ENCODE results near the gene CCDC182.

Gene CCDC182

DNA sequence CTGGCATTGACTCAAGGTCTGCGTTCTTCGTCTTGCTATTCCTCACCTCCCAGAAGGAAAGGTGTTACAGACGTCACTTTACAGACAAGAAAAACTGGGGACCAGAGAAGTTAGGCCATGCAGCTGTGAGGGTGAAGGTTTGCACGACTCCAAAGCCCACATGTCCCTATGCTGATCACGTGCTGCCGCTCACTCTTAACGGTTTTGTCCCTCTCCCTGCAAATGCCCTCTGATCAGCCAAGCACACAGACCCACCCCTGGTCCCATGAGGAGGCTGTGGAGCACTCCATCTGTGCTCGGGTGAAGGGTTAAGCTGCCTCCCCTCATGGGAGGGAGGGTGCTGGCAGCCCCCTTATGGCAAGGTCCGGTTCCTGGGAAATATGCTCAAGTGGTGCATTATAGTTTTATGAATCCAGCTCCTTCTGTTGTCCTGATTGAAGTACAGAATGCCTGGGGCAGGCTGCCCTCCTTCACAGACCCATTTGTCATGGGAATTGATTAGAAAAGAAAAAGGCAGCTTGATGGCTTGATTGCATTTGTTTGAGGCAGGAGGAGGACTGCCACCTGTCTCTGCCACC is 18.8 kb downstream of the CCDC182 start:
- no peak for DNase-seq

DNA sequence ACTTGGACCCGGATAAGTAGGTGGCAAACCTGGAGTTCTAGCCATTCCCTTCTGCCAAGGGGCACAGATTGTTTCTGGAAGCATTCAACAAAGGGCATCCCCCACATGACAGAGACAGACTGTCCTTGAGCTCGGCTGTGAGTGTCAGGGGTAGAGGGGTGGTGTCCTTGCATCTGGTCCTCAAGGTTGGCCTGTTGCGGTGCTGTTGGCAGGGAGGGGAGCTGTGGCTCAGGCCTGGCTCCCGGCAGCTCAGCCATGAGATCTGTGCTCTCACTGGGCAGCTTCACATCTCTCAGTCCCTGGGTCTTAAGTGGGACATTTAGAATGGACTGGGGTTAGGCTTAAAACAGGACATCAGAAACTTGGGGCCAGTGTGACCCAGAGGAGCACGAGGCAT is 20.4 kb downstream of the CCDC182 start:
- no peak for DNase-seq

DNA sequence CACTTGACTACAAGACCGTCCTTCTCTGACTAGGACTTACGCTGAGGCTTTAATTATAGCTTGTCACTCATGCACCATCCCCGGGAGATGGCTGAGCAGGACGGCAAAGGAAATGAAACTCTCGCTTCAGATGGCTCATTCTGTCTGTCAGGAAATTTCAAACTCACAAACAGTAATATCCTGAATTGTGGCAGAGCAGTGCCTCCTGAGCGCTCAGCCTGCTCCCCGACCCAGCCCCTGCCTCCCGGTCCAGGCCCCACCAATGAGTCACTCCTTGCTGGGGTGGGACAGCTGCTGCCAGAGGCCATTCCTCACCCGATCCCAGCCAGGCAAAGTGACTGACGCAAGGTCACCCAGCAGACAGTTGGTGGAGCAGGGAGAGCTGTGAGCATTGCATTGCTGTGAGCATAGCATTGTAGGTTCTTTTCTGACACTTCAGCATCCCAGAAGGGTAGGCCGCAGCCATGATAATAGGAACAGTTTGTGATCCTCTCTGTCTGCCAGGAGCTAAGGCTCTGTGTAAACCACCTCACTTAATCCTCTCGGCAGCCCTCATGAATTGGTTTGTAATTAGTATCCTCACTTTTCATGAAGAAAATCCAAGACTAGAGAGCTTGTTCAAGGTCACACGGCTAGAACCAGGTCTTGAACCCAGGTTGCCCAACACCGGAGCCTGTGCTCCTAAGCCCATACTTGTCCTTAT is 20.9 kb downstream of the CCDC182 start:
- no peak for DNase-seq

DNA sequence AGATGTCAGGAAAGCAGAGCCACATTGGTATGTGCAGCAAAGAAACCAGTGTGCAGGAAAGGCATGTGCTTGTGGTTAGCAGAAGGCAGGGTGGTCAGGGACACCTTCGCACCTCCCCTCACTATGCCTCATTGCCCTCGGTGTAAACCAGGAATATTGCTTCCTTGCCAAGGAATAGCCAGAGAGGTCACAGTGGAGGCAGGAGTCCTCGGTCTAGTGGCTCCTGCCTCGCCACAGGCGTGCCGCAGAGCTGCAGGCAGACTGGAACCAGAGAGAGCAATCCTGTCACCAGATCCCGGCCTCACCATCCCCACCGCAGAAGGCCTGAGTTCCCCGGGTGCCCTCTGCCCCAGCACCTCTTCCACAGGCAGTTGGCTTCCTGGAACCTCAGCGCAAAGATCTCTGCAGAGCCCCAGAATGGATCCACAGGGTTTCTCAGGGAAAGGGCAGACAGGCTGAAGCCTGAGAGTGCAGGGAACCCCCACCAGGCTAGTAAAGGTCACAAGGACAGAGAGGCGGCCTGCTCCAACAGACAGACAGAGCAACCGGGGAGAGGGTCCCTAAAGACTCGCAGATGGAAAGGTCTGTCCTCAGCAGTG is 21.6 kb downstream of the CCDC182 start:
- DNase-seq = no peak

DNA sequence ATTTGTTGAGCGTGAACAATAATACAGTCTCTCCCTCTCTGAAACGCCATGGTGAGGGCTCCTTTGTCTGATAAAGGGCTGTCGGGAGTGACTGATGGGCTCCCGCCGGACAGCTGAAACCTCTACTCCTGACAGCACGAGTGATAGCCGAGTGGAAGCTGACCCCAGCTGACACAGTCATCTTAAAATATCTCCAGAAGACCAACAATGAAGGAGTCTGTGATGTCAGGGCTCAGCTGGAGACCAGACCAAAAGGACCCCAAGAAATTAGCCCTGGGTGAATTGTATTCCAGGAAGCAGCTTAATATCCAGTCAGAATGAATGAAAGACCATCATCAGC is 22.4 kb downstream of the CCDC182 start:
- no peak for DNase-seq

DNA sequence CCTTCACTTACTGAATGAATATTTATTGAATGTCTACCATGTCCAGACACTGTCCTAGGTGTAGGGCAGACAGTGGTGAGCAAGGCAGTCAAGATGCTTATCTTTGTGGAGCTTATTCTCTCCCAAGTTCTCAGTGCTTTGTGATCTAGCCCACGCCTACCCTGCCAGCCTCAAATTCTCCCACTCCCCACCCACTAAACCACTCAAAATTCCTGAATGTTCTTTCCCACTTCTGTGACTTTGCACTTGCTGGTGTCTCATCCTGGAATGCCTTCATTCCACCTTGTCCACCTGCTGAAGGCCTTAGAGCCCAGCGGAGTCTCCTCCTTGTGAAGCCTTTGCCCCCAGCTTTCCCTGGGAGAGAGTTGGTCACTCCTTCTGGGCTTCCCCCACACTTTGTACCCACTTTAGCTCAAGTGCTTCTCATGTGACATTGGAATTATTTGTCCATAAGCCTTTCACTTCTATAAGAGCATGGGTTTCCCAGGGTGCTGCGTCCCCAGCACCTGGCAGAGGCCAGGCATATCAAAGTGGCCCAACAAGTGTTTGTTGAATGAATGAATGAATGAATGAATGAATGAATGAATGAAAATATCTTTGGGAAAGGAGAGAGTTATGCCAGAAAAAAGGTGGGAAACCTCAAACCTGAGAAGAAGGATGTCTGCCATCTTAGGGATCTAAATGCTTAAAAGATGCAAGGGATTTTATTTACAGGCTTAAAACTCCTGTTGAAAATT is 23.0 kb downstream of the CCDC182 start:
- DNase-seq = no peak

DNA sequence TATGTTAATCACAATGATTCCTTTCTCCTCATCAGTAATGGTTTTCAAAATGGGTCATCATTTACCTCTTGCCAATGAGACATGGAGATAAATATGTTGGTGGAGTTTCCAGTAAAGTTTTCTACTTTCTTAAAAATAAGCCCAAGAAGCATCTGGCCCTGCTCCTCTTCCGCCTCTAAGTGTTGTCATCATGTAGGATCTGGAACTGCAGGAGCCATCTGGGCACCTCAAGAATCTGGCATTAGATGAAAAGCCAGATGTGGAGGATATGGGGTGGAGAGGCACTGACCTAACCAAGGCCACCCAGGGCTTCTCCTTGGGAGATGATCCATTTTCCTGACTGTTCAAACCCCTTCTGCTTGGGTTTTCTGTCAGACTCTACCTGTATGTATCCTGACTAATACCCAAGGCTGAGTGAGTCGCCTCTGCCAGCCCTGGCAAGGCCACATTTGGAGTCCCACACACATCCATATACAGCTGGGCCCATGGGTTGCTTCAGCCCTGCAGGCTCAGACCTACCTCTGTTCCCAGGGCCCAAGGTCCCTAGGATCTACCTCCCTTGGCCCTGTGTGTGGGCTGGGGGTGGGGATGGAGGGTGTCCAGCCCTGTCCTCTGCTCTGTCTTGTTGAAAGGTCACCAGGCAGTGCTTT is 24.6 kb downstream of the CCDC182 start:
- DNase-seq = no peak

DNA sequence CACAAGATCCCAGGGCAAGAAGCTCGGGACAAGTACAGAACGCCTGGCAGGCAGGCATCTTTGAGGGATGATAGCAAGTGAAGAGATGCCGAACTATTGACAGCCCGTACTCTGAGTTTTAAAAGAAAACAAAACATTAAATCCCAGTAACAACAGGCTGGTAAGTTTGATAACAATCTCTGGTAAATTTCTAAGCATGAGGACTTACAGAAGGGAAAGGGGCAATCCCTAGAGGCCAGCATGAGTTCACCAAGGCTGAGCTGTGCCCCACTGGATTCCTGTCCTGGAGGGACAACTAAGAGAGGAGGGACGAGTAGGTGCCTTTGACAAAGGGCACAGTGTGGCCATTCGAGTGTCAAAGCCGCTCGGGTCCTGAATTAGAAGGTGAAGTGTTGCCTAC is 26.2 kb downstream of the CCDC182 start:
- no peak for DNase-seq

DNA sequence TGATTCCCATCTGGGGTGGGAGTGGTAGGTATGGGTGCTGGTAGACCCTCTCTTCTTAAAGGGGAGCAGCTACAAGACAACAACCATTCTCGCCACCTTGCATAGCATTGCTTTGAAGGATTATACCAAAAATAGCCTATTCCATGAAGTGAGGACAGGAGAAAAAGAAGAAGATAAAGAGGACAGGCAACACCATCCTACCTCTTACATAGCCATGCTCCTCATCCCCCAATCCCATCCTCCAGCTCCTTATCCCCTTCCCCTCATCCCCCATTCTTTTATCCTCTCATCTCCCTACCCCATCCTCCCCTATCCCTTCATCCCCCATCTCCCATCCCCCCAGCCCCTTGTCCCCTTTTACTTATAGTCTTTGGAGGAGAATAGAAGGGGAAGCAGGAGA is 29.1 kb downstream of the CCDC182 start:
- DNase-seq = no peak

DNA sequence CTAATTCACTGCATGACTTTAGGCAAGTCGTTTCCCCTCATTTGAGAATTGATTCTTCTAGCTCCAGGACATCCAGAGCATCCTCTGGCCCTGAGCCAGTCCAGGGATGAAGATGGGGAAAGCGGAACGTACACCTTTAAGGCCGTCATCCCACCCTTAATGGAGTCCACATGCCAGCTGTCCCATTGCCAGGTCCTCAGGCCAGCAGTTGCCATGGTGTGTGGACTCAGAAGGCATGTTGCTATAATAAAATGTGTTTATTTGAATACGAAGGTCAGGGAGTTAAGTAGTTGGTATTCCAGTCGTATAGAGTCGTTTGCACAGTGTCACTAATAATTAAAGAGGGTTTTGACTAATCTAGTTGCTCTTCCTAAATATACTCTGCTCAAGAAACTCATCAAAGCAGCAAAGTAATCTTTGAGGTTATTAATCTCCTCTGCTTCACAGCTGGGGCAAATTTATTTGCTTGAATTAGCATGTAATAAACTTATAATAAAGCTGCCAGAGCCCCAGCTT is 30.4 kb downstream of the CCDC182 start:
- no peak for DNase-seq

DNA sequence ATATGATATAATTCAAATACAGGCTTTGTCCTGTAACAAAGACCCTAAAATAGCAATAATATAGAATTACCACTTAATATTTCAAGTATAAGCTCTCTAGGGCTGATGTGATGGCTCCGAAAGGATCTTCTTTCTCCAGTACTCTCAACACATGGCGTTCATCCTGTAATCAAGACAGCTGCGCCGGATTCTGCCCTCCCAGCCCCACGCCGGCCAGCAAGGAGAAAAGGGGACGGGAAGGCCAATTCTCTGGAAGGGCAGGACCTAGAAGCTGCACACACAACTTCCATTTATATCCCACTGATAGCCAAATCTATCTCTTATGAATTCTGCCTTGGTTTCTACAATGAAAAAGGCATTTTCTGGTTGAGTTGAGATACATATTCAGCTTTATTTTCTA is 32.0 kb downstream of the CCDC182 start:
- no peak for DNase-seq

DNA sequence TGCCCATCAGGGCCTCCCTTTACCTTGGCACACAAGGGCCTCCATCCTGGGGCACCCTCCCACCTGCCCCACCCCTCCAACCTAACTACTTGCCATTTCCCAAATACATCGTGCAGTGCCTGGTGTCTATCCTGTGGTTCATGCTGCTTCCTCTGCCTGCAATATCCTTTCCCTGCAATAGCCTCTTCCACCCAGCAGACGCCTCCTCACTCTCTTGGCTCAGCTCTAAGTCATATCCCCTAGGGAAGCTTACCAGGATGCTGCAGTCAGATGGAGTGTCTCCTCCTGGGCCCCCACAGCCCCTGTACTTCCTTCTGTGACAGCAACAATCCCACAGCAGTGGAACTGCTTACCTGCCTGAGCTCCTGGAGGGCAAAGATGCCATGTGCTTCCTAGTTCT is 36.7 kb downstream of the CCDC182 start:
- DNase-seq = peak; percentile 40

DNA sequence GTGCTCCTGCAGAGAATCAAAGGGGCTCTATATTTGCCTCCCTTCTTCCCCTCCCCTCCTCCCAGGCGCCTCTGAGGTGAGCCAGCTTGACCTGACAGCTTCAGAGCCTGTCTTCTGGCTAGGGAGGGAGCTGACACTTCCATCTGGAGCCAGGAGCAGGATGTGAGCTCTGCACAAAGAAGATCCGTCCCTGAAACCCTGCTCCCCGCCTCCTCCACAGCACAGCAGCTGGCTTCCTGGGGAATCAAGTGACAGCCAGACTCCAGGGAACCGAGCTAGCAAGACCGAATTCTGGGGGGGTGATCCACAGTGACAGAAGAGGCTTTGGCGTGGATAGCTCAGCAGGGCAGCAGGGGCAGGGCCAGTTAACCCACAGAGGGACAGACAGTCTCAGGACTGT is 37.2 kb downstream of the CCDC182 start:
- peak; percentile 81 for DNase-seq

DNA sequence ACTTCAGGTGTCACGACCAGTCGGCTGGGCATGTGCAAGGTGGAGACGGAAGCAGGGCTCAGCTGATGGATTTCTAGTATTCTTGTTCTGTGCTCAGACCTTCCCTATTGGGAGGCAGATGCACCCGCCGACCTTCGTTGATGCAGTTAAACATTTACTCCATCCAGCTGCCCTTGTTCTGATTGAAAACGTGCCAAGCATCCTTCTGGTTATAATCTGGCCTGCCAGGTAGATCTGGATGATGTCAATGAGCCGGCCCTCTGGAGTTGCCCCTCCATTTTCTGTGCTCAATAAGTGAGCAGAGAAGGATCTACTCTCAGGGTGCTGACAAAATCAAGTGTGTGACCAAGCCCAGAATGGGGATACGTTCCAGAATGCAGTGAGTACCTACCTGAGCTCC is 38.3 kb downstream of the CCDC182 start:
- DNase-seq = no peak

DNA sequence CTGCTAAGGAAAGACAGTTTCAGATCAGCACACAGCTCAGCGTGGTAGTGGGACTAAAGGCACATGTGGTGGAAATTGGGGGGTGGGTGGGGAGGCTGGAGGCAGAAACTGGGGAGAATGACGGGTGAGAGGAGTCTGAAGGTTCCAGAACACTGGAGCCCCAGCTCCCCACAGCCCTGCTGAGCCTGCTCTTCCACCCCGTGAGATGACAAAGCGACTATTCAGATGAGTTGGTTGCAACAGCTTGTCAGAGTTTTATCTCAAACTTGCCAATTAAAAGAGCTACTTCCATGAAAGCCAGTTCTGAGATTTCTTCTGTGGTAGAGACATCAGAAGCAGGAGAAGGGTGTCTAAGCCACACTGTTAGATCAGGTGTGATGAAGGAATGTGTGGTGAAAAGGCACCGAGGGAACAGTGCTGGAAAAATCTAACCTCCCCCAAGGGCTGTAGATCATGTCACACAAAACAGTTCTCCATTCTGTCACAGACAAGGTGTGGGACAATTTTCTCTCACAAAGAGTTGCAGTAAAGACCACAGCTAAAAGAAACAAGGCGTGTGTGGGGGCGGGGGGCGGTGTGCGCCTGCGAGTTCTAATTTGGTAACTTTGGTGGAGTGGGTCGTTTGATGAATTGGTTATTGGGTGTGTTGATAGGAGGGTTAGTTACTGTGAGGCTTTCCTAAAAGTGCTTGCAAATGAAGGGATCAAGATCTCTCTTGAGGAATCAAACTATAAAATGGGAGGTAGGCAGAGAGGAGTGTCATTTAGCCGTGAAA is 39.0 kb downstream of the CCDC182 start:
- DNase-seq = no peak

DNA sequence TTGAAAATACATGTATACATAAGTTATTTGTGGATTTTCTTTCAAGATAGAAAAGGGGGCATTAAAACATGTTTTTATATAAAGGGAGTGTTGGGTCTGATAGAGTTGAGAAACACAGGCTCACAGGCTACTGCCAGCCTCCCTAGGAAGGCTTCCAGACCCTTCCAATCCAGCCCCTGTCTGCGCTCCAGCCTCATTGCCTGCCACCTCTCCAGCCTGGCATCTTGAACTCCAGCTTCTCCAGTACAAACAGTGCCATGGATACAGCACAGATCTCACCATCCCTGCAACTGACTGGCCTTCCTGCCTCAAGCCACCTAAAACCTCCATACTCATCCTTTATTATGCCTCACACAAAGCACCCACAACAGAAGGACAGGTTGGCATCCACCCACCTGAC is 40.7 kb downstream of the CCDC182 start:
- no peak for DNase-seq

DNA sequence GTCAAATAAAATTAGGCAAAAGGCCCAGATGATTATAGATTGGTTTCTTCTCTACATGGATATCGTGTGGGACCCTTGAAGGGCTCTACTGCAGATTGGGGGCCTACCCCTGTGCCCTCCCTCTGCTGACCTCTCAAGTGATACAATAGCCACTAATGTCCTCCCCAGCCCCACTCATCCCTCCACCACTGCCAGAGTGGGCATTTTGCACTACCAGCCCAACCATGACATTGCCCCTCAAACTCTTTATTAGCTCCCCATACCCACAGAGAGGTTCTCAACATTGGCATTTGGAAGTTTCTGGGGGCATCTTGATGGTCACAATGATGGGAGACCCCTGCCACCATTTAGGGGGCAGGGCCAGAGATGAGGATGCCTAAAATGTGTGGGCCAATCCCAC is 41.8 kb downstream of the CCDC182 start:
- no peak for DNase-seq

DNA sequence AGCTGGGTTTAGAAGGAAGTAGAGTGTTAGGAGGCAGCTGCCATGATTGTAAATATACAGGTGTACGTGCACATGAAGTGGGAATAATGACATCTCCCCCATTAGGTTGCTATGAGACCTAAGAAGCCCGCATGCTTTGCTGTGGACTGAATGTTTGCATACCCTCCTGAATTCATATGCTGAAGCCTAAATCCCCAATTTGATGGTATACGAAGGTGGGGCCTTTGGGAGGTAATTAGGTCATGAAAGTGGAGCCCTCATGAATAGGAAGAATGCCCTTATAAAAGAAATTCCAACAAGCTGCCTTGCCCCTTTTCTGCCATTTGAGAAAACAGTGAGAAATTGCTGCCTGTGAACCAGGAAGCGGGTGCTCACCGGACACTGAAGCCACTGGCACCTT is 44.0 kb downstream of the CCDC182 start:
- no peak for DNase-seq

DNA sequence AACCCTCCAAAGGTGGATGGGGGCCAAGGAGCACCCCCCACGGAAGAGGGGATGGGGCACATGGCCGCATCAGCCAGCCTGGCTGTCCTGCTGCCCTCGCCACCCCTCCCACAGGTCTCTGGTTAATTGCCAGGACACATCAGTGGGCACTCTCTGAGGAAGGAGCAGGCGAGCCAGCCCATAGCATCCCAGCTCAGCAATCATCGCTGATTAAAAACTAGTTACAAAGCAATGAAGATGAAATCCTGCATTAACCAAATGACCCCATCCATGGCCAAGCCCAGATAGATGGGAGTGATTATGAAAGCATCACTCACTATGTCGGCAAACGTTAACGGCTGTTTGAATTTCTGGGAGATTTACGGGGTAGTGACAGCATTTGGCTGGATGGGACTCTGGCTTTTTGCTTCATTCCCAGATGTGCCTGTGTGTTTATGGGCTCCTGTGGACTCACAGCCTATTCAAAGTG is 45.3 kb downstream of the CCDC182 start:
- no peak for DNase-seq

DNA sequence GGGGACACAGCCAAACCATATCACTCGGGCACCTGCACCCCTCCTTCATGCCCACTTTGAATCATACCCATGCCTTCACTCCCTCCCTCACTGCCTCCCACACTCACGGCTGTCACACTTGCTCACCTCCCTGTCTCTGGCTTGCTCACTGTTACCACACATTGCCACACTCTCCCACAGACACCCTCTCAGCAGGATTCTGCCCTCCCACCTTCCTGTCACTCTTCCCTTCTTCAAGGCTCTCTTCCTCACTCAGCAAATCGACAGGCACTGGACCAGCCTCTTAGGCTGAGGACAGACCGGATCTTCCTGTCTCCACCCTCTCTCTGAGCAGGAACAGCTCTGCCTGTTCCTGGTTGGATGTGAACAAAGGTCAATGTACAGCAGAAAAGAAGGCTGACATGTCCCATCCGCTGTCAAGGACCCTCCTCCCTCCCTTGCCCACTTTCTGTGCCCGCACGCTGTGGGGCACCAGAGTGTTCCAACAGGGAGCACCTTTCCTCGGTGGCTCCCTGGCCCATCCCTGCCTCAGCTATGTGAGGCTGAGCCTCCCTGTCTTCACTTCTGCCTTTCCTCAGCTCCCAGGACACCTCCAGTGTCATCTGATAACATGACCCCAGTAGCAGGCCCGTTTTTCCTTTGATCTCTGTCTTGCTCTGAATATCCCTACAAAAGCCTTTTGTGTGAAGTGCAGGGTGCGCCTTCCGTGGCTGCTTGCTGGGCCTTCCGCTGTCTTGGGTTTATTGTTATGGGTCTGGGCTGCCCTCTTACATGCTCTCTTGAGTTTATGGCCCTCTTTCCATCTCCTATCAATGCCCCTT is 47.0 kb downstream of the CCDC182 start:
- DNase-seq = no peak

DNA sequence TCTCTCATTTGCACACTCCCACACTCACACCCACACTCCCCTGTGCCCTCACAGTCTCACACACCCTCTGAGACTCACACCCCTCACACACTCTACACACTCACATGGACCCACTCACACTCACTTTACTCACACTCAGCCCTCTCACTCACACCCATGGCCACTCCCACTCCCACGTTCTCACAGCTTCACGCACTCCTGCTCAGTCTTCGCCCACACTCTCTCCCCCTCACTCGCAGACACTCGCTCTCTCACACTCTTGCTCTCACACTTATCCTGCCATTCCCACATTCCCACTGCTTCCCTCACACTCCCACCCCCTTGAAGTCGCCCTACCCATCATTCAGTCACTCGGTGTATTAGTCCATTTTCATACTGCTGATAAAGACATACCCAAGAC is 47.9 kb downstream of the CCDC182 start:
- no peak for DNase-seq

DNA sequence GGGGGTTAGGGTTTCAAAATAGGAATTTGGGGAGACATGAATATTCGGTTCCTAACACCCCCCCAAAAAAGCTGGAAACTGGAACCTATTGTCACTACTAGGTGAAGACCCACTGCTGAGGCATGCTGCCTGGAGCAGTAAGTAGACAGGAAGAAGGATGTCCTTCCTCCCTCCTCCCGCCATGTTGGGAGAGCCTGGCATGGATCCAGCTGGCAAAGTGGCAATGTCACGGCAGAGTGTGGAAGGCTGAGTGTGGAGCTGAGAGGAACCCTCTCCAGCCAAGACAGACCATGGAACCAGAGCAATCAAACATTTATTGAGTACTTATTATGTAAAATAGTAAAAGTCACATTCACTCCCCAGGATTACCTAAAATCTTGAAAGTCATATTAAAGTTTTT is 49.0 kb downstream of the CCDC182 start:
- no peak for DNase-seq

Measured in NCI-H1694 (cell line).